HG02759 (cell line): ENCODE results near the gene BTN1A1.
"Not testable (repeated sequence)": the region's sequence is repeated elsewhere in the genome, so short reads cannot be mapped to it uniquely, and the experiment has no call there.

ENCODE experiments used
- ATAC-seq: cut with Tn5 transposase; IDR thresholded peaks from one replicate; pipeline ENCODE4 v1.9.1; 2021; ENCODE audit warnings: mild to moderate bottlenecking, moderate library complexity; ENCODE audit not compliant: unreplicated experiment

The BTN1A1 gene

GRCh38 chr6:26536571-26537159, 36.6 kb downstream of the BTN1A1 start:
- ATAC-seq: no peak

GRCh38 chr6:26537160-26537845, 37.2 kb downstream of the BTN1A1 start:
- peak; percentile 49 for ATAC-seq

DNA sequence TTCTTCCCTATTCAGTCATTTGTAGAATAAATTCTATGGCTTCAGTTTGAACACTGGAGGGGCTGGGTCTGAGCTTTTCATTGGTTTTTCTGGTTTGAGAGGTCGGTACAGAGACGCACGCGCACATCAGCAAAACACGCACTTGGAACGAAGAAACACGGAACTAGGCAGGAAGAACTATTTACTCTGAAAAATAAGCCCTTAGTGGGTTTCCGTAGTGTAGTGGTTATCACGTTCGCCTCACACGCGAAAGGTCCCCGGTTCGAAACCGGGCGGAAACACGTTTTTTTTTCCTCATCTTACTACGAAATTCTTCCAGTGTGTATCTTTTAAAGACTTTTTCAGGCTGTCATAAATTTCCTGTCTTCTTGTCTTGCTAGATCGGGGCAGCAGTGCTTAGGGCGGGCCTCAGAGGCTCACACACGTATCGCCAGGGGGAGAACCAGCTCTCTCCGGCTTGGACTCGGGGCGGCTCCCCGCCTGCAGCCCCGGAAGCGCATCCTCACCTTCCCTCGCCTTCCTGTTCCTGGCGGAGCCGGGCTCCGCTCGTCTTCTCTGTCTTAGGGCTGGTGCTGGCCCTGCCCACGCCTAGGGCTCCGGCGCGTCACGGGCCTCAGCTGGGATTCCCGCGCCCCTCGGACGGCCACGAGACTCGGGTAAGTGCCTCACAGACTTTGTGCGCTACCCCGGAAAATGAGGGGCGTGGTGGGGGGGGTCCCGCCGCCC, 37.9 kb downstream of the BTN1A1 start, which contains the start of gene HMGN4:
Gene HMGN4 (plus strand): TSS at position 521 of the 726 bp plus-strand sequence. CDS start 6,841 bp downstream, outside the sequence.
- peak; percentile 57 for ATAC-seq

GRCh38 chr6:26538572-26538902, 38.4 kb downstream of the BTN1A1 start:
- no peak for ATAC-seq

DNA sequence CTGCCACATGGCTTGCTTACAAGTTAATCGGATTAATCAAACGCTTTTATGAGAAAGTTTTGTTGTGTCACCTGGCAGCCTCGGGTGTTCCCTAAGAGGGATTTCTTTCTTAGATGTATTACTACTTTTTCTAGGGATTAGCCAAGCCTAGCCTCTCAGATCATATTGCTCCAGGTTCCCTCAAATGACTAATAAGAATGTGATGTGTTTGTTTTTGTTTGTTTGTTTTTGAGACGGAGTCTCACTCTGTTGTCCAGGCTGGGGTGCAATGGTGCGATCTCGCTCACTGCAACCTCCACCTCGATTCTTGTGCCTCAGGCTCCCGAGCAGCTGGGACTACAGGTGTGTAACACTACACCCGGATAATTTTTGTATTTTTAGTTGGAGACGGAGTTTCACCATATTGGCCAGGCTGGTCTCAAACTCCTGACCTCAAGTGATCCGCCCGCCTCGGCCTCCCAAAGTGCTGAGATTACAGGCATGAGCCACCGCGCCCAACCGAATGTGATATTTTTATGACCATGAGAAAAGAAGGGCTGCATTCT, 39.0 kb downstream of the BTN1A1 start:
- no peak for ATAC-seq

DNA sequence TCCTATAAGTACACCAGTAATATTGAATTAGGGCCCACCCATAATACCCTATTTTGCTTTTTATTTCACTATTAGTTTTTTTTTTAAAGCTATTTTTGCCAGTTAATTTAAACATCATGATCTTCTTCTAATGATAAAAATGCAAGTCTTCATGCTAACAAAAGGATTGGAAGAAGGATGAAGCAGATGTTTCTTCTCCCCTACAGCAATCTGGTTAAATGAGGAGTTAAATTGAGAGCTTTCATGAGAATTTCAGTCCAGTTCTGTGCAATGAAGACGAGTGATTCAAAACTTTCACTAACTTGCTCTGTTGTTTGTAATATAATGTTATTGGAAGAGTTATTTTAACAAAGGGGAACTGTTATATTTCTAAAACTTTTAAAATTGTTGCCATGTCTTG, 41.5 kb downstream of the BTN1A1 start:
- ATAC-seq: no peak

- no peak for ATAC-seq
Measured at GRCh38 chr6:26543953-26544352, 43.9 kb downstream of the BTN1A1 start.

DNA sequence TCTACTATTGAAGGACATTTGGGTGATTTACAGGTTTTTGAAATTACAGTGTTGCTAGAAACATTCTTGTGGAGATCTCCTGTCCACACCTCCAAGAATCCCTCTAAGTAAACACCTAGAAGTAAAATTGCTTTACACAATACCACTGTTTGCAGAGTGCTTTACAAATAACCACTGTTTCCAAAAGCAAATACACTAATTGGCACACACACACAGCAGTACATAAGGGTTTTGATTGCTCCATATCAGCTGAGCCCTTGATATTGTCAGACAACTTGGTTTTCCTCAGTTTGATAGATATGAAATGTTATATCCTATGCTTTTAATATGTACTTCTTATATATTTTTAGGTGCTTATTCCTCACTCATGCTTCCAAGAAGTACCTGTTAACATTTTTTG, 44.4 kb downstream of the BTN1A1 start:
- no peak for ATAC-seq

- ATAC-seq: no peak
Measured at GRCh38 chr6:26545627-26546026, 45.5 kb downstream of the BTN1A1 start.

DNA sequence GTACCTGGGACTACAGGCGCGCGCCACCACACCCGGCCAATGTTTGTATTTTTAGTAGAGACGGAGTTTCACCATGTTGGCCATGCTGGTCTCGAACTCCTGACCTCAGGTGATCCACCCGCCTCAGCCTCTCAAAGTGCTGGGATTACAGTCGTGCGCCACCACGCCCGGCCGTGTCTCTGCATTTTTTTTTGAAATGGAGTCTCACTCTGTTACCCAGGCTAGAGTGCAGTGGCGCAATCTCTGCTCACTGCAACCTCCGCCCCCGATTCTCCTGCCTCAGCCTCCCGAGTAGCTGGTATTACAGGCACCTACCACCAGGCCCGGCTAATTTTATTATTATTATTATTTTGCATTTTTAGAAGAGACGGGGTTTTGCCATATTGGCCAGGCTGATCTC, 47.3 kb downstream of the BTN1A1 start:
- not testable (repeated sequence) for ATAC-seq

DNA sequence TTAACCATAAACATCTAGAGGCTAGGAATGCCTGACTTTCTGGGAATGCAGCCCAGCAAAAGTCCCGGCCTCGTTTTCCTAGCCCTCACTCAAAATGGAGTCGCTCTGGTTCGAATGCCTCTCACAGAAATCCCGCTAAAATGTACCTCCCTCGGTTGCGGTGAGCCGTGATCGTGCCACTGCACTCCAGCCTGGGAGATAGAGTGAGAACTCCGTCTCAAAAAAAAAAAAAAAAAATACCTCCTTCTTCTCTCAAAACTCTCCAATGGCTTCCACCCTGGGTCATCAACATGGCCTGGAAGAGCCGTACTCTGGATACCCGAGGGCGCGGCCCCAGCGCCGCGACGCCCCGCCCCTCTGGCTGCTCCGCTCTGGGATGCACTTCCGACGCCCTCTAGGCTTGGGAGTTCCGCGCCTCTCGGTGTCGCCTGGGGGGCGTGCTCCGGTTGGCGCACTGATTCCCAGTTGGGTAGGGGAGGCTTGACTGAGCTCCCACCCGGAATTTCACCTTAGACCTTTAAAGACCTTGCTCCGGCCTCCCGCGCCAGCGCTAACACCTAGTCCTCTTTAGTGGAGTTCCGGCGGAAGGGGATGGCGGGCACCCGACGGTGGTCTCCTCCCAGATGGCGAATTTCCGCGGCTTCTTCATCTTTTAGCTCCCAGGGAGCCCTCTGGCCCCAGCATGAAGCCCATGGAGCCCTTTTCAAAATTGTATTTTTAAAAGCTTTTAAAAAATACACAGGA, 50.3 kb downstream of the BTN1A1 start:
- ATAC-seq: no peak

DNA sequence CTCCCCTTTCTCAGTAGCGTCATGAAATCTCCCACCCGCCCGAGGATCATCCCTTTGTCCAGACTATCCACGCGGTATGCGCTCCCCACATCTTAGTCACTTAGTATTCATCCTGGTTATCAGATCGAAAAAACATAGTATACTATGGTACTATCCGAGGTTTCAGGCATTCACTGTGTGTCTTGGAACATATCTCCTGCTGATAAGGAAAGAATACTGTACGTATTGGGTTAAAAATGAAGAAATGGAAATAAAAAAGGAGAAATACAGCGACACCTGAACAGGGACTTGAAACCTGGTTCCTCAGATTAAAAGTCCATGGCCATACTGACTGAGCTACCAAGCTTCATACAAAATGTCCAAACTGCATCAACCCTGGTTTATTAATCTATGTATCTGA, 52.1 kb downstream of the BTN1A1 start:
- no peak for ATAC-seq

GRCh38 chr6:26552640-26553188, 52.6 kb downstream of the BTN1A1 start:
- ATAC-seq: no peak

DNA sequence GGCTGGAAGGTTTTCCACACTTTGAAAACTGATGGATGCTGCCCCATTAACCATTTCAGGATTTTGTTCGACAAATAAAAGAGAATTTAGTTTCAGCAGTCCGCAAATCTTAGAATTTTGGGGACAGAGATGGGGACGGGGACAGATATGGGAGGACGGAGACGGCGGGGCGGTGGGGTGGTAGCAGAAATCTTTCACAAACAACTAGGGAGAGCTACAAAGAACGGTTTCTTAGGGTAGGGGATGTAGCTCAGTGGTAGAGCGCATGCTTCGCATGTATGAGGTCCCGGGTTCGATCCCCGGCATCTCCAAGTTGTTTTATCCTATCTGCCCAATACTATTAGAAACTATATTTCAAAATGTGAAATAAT, 53.1 kb downstream of the BTN1A1 start:
- ATAC-seq: peak; percentile 38

- ATAC-seq: peak; percentile 43
Measured at GRCh38 chr6:26553635-26554446, 53.7 kb downstream of the BTN1A1 start.

GRCh38 chr6:26554447-26554696, 54.3 kb downstream of the BTN1A1 start:
- no peak for ATAC-seq

DNA sequence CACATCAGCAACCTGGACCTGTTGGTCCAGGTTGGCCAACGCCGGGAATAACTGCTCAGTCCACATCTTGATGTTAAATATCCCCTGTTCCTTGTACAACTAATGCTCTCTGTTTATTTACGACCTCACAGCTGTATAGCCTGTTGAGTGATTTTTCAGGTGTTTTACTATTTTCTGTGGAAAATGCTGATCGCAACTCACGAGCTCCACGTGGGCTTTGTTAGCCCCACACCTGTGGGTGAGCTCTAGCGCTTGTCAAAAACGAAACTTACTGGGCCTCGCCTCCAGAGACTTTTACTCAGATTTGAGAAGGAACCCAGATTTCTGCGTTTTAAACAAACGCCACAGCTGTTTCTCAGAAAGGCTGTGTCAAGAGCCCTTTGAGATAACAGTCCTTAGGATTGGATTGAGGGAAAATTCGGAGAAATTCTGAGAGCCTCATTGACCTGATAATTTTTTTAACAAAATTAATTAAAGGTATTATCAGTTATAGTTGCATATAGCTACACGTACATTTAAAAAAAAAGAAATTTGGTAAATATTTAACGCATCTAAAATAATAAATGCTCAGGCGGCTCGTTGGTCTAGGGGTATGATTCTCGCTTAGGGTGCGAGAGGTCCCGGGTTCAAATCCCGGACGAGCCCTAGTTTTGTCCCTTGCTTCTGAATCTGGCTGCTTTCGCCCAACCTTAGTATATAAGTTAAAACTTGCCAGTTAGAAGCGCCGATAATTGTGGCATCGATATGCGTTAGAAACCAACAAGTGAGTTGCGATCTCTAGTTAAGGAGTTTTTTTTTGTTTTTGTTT, 54.8 kb downstream of the BTN1A1 start:
- ATAC-seq: peak; percentile 27

- no peak for ATAC-seq
Measured at GRCh38 chr6:26555505-26556262, 55.6 kb downstream of the BTN1A1 start.
